Prostate gland (tissue), 2 donors: ENCODE results near the gene EIF5. TPM values are rescaled to one million over a fixed set of nuclear protein-coding genes. Genes with fewer than 3 reads are reported as not detected.

Experiments used
- DNase-seq: peaks from one replicate; pipeline ENCODE4 v3.0.0-alpha.2; 2019; ENCODE audit warnings: low spot score
- H3K27ac ChIP-seq, 2 donors: fragments of 200-600 bp; sonication (generic); 2 replicates each; pipeline ENCODE4 v1.5.1; 2017 to 2019
- H3K27me3 ChIP-seq: fragments of 200-600 bp; sonication (generic); replicated peaks from 2 replicates; pipeline ENCODE4 v1.5.1; 2019; ENCODE audit not compliant: insufficient read depth
- H3K36me3 ChIP-seq, 2 donors: fragments of 200-600 bp; sonication (generic); 1 replicate in 1 of 2; 2 replicates in 1 of 2; pipeline versions ENCODE4 v1.5.1 to v1.8.1; 2017 to 2019
- H3K4me1 ChIP-seq: fragments of 200-600 bp; sonication (generic); replicated peaks from 2 replicates; pipeline ENCODE4 v1.5.1; 2019
- H3K4me3 ChIP-seq, 2 donors: fragments of 200-600 bp; sonication (generic); 2 replicates each; pipeline ENCODE4 v1.5.1; 2017 to 2019
- H3K9me3 ChIP-seq: fragments of 200-600 bp; sonication (generic); 2 replicates; pipeline ENCODE4 v1.5.1; 2017
- CTCF ChIP-seq, 4 experiments: fragments of 200-600 bp in 2 of 4; fragments of 450-650 bp in 2 of 4; sonication (generic) in 2 of 4; IDR thresholded peaks; 1 replicate in 3 of 4; 2 replicates in 1 of 4; pipeline ENCODE4 v1.5.1; 2016 to 2019; ENCODE audit warnings: antibody characterized with exemption in 4 of 4, mild to moderate bottlenecking in 2 of 4, moderate library complexity in 2 of 4
- POLR2A ChIP-seq: fragments of 450-650 bp; IDR thresholded peaks from one replicate; pipeline ENCODE4 v1.6.1; 2016; ENCODE audit warnings: antibody characterized with exemption, mild to moderate bottlenecking
- POLR2AphosphoS5 ChIP-seq: sonication (generic); formaldehyde crosslinking; IDR thresholded peaks from one replicate; pipeline ENCODE4 v1.6.1; 2017; ENCODE audit warnings: antibody characterized with exemption
- WGBS: methylation state at CpG from one replicate; pipeline ENCODE4 v1.1.5; 2018; 5-methylcytosine and 5-hydroxymethylcytosine counted together
- intact Hi-C: fragments of 100-400 bp; cut with DNase I; formaldehyde crosslinking; loops from one replicate; pipeline ENCODE4 v1.14.2; 2022
- total RNA-seq, 2 donors: library from RNA; depleted of rRNA; stranded (reverse); fragments of >200 nt; gene quantifications; one replicate each; pipeline ENCODE4 v1.1.0, GENCODE V29; 2016

The EIF5 gene
- total RNA-seq, 2 donors from 2014 or later: 205 to 268 TPM

- intact Hi-C loops: no loop called here
- Histone ChIP-seq H3K27me3 (no peaks in the 10 kb centered on the region), H3K27ac (no peak overlapping the region), H3K9me3 (no peaks in the 10 kb centered on the region), H3K4me3 (no peak overlapping the region), H3K4me1 (no peaks in the 10 kb centered on the region), H3K36me3 (no peaks in the 10 kb centered on the region)
- WGBS: 75% methylated on average over 12 of the region's 12 CpGs
- no peak for DNase-seq
- TF ChIP-seq POLR2A (no peak), CTCF (IDR thresholded peaks at IDR 0.05) (no peak), POLR2AphosphoS5 (no peak)
These were observed 37.0 kb upstream of the EIF5 start for GRCh38 chr14:103296987-103297386.

- intact Hi-C loops: no loop called here
- Histone ChIP-seq H3K27ac (no peak overlapping the region), H3K27me3 (no peaks in the 10 kb centered on the region), H3K4me3 (no peak overlapping the region), H3K9me3 (no peaks in the 10 kb centered on the region), H3K4me1 (no peaks in the 10 kb centered on the region), H3K36me3 (no peaks in the 10 kb centered on the region)
- WGBS: 95% methylated on average over 1 of the region's 1 CpG
- TF ChIP-seq POLR2A: no peak
- no peak for TF ChIP-seq CTCF (IDR thresholded peaks at IDR 0.05)
- TF ChIP-seq POLR2AphosphoS5: no peak
- DNase-seq: no peak
These were observed 35.4 kb upstream of the EIF5 start for GRCh38 chr14:103298620-103299019.

- intact Hi-C loops: no loop called here
- 92% methylated on average over 11 of the region's 11 CpGs for WGBS
- Histone ChIP-seq H3K4me1 (no peaks in the 10 kb centered on the region), H3K9me3 (no peaks in the 10 kb centered on the region), H3K4me3 (no peak overlapping the region), H3K36me3 (no peaks in the 10 kb centered on the region), H3K27ac (no peak overlapping the region), H3K27me3 (no peaks in the 10 kb centered on the region)
- TF ChIP-seq POLR2AphosphoS5 (no peak), POLR2A (no peak), CTCF (IDR thresholded peaks at IDR 0.05) (no peak)
- no peak for DNase-seq
These were observed 32.3 kb upstream of the EIF5 start for GRCh38 chr14:103301512-103302354.

GRCh38 chr14:103302966-103303365 is 31.1 kb upstream of the EIF5 start:
- Histone ChIP-seq H3K4me3 (no peak overlapping the region), H3K4me1 (no peaks in the 10 kb centered on the region), H3K27me3 (no peaks in the 10 kb centered on the region), H3K36me3 (no peaks in the 10 kb centered on the region), H3K27ac (no peak overlapping the region), H3K9me3 (no peaks in the 10 kb centered on the region)
- 88% methylated on average over 1 of the region's 1 CpG for WGBS
- DNase-seq: no peak
- no peak for TF ChIP-seq POLR2A
- no peak for TF ChIP-seq POLR2AphosphoS5
- no peak for TF ChIP-seq CTCF (IDR thresholded peaks at IDR 0.05)
- intact Hi-C loops: no loop called here

- intact Hi-C loops: no loop called here
- DNase-seq: no peak
- H3K4me1 ChIP-seq: no peaks in the 10 kb centered on the region
- WGBS: 53% methylated on average over 2 of the region's 2 CpGs
- TF ChIP-seq POLR2A: no peak
- TF ChIP-seq CTCF (IDR thresholded peaks at IDR 0.05): no peak
- no peak for TF ChIP-seq POLR2AphosphoS5
- no peak overlapping the region for H3K4me3 ChIP-seq
- no peak overlapping the region for H3K27ac ChIP-seq
- no peaks in the 10 kb centered on the region for H3K27me3 ChIP-seq
- H3K9me3 ChIP-seq: no peaks in the 10 kb centered on the region
- H3K36me3 ChIP-seq: no peaks in the 10 kb centered on the region
These were observed 29.3 kb upstream of the EIF5 start for GRCh38 chr14:103304706-103305105.
